GM23248 (cell line): ENCODE results near the gene PRKD1.

Experiments used
- EZH2 ChIP-seq: fragments of 200-600 bp; sonication (generic); IDR thresholded peaks from 2 replicates; pipeline ENCODE4 v1.6.1; 2018; ENCODE audit warnings: antibody characterized with exemption, mild to moderate bottlenecking; ENCODE audit not compliant: insufficient read depth, poor library complexity, severe bottlenecking
- EZH2phosphoT487 ChIP-seq: fragments of 200-600 bp; sonication (generic); IDR thresholded peaks from 2 replicates; pipeline ENCODE4 v1.6.1; 2018; ENCODE audit warnings: antibody characterized with exemption, moderate library complexity, mild to moderate bottlenecking, low read depth; ENCODE audit not compliant: insufficient read depth

- TF ChIP-seq EZH2phosphoT487 = no peak
- no peak for TF ChIP-seq EZH2
These were observed 252.9 kb downstream of the PRKD1 start for GRCh38 chr14:29674566-29675285.
